Peyer's patch (tissue), 4 donors: ENCODE measurements around the gene KDM4C. TPM values are rescaled to one million over a fixed set of nuclear protein-coding genes. Genes with fewer than 3 reads are reported as not detected.

Experiments
- DNase-seq, 3 donors: peaks; one replicate each; pipeline ENCODE4 v3.0.0-alpha.2; 2017 to 2019
- H3K27ac ChIP-seq, 4 donors: fragments of 200-600 bp; sonication (generic); one replicate each; pipeline ENCODE4 v1.5.1; 2016 to 2019
- H3K27me3 ChIP-seq, 2 donors: fragments of 200-600 bp; sonication (generic); one replicate each; pipeline ENCODE4 v1.5.1; 2019
- H3K36me3 ChIP-seq, 3 donors: fragments of 200-600 bp; sonication (generic); one replicate each; pipeline ENCODE4 v1.5.1; 2016 to 2019
- H3K4me1 ChIP-seq, 4 donors: fragments of 200-600 bp; sonication (generic); one replicate each; pipeline ENCODE4 v1.5.1; 2016 to 2019
- H3K4me3 ChIP-seq, 4 donors: fragments of 200-600 bp; sonication (generic); 1 replicate in 3 of 4; 2 replicates in 1 of 4; pipeline ENCODE4 v1.5.1; 2016 to 2019; ENCODE audit warnings: mild to moderate bottlenecking in 1 of 4
- H3K9me3 ChIP-seq, 4 donors: fragments of 200-600 bp; sonication (generic); one replicate each; pipeline ENCODE4 v1.5.1; 2016 to 2019; ENCODE audit warnings: mild to moderate bottlenecking in 1 of 4
- CTCF ChIP-seq, 6 experiments: fragments of 450-650 bp in 4 of 6; fragments of 200-600 bp in 2 of 6; sonication (generic) in 1 of 6; IDR thresholded peaks; one replicate each; pipeline ENCODE4 v1.5.1; 2017 to 2019; ENCODE audit warnings: antibody characterized with exemption in 6 of 6, mild to moderate bottlenecking in 3 of 6, moderate library complexity in 1 of 6
- POLR2A ChIP-seq, 2 donors: fragments of 450-650 bp; IDR thresholded peaks; one replicate each; pipeline ENCODE4 v1.5.1; 2017; ENCODE audit warnings: antibody characterized with exemption in 2 of 2, mild to moderate bottlenecking in 2 of 2, moderate library complexity in 2 of 2
- total RNA-seq, 4 donors: library from RNA; depleted of rRNA; stranded (reverse); fragments of >200 nt; gene quantifications; one replicate each; pipeline ENCODE4 v1.1.0, GENCODE V29; 2016

Gene KDM4C
- total RNA-seq, 4 donors from 2014 or later, result 90.7 to 125 (median 107) TPM

- no peak overlapping the region for H3K4me3 ChIP-seq
- no peaks in the 10 kb centered on the region for H3K36me3 ChIP-seq
- H3K9me3 ChIP-seq, result no peaks in the 10 kb centered on the region
- peaks cover 0 to 6% (median 0%) of the 10 kb centered on the region in 4 donors for H3K4me1 ChIP-seq
- no peak for DNase-seq
- H3K27ac ChIP-seq, result no peak overlapping the region
- TF ChIP-seq CTCF (IDR thresholded peaks at IDR 0.05), result no peak
- TF ChIP-seq POLR2A (IDR thresholded peaks at IDR 0.05), result no peak
- no peaks in the 10 kb centered on the region for H3K27me3 ChIP-seq
These were observed 210.5 kb downstream of the KDM4C start for GRCh38 chr9:6968271-6968670.

DNA sequence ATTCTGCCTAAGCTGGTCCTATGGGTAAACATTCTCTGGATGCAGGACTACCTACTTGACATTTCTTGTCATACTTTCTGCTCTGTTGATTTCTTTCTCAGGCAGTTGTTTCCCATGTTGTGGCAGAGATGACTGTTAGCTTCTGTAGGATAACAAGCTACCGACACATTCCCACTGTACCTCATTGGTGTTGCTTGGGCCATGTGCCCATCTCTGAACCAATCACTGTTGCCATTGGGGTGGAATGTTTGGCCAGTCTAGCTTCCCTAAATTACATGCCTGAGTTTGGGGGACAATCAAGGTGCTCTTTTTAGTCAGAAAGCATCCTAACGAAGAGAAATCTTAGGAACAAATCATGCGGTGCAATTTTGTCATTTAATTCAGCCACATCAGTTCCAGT, 212.0 kb downstream of the KDM4C start:
- no peaks in the 10 kb centered on the region for H3K9me3 ChIP-seq
- TF ChIP-seq POLR2A (IDR thresholded peaks at IDR 0.05) (no peak), CTCF (IDR thresholded peaks at IDR 0.05) (no peak)
- no peak for DNase-seq
- H3K27ac ChIP-seq, result no peak overlapping the region
- no peaks in the 10 kb centered on the region for H3K27me3 ChIP-seq
- no peaks in the 10 kb centered on the region for H3K36me3 ChIP-seq
- H3K4me3 ChIP-seq, result no peak overlapping the region
- H3K4me1 ChIP-seq, result peaks cover 0 to 6% (median 0%) of the 10 kb centered on the region in 4 donors

- no peaks in the 10 kb centered on the region for H3K27me3 ChIP-seq
- H3K9me3 ChIP-seq, result no peaks in the 10 kb centered on the region
- DNase-seq, result no peak
- H3K27ac ChIP-seq, result no peak overlapping the region
- H3K4me3 ChIP-seq, result no peak overlapping the region
- peaks cover 0 to 3% (median 0%) of the 10 kb centered on the region in 4 donors for H3K4me1 ChIP-seq
- no peaks in the 10 kb centered on the region for H3K36me3 ChIP-seq
- TF ChIP-seq POLR2A (IDR thresholded peaks at IDR 0.05) (no peak), CTCF (IDR thresholded peaks at IDR 0.05) (no peak)
These were observed 215.3 kb downstream of the KDM4C start for GRCh38 chr9:6973089-6973488.

DNA sequence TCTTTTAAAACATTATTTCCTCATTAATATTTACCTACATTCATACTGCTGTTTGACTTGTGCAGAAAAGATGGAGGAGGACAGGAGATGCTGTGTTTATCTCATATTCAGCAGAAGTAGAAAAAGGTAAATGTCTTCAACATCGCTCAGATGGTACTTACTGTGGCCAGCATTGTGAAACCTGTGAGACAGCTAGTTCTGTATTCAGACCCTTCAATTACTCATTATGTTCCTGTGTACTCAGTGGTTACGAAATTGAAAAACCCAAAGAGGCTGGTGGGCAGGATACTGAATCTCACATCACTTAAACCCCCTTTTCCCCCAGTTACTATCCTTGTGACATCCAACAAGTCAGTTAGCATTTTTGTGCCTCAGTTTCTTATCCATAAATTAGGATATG, 216.0 kb downstream of the KDM4C start:
- no peaks in the 10 kb centered on the region for H3K36me3 ChIP-seq
- no peak overlapping the region for H3K4me3 ChIP-seq
- H3K4me1 ChIP-seq, result no peaks in the 10 kb centered on the region
- TF ChIP-seq POLR2A (IDR thresholded peaks at IDR 0.05) (no peak), CTCF (IDR thresholded peaks at IDR 0.05) (no peak)
- no peaks in the 10 kb centered on the region for H3K9me3 ChIP-seq
- H3K27me3 ChIP-seq, result no peaks in the 10 kb centered on the region
- no peak overlapping the region for H3K27ac ChIP-seq
- no peak for DNase-seq

DNA sequence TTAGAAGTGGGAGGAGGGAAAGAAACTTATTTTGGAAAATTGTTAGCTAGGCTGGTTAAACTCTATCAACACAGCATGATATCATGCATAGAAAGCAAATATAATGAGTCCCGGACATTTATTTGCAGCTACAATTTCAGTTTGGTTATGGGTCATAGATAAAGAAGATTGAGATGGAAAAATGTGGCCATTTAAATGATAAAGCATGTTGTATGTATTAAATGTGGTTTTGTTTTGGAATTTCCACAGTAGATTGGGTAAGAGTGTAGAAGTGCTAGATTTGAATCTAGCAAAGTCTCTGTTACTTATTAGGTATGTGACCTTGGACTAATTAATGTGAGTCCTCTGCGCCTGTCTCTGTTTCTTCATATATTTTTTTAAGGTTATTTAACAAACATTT, 217.4 kb downstream of the KDM4C start:
- Histone ChIP-seq H3K9me3 (no peaks in the 10 kb centered on the region), H3K27ac (no peak overlapping the region), H3K4me1 (no peaks in the 10 kb centered on the region), H3K36me3 (no peaks in the 10 kb centered on the region), H3K4me3 (no peak overlapping the region), H3K27me3 (no peaks in the 10 kb centered on the region)
- TF ChIP-seq POLR2A (IDR thresholded peaks at IDR 0.05), result no peak
- no peak for TF ChIP-seq CTCF (IDR thresholded peaks at IDR 0.05)
- no peak for DNase-seq

DNA sequence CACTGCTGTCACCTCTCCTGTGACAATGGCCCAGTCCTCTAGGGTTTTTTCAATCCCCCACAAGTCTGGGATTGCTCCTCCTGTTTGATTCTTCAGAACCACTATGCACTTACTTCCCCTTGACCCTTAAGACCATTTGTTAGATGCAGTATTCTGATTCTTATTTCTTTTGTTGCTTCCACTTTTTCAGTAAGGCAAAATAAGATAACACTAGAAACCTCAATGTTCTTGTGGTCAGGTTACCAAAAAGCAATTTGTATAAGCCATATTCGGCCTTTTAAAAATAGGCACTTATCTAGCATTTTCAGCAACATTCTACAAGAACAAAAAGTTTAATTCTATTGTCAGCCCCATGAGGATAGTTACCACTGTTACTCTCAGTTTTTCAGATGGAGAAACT, 220.0 kb downstream of the KDM4C start:
- H3K27ac ChIP-seq, result no peak overlapping the region
- peaks cover 0 to 14% (median 0%) of the 10 kb centered on the region in 3 donors for H3K36me3 ChIP-seq
- no peak for DNase-seq
- no peaks in the 10 kb centered on the region for H3K4me1 ChIP-seq
- TF ChIP-seq POLR2A (IDR thresholded peaks at IDR 0.05), result no peak
- no peak for TF ChIP-seq CTCF (IDR thresholded peaks at IDR 0.05)
- H3K9me3 ChIP-seq, result no peaks in the 10 kb centered on the region
- no peak overlapping the region for H3K4me3 ChIP-seq
- H3K27me3 ChIP-seq, result no peaks in the 10 kb centered on the region
